Heart left ventricle (tissue), 13 donors: ENCODE data around the gene FAM83E.

ENCODE experiments used
- CTCF ChIP-seq, 12 donors: fragments of 200-600 bp; sonication (generic) in 4 of 12; IDR thresholded peaks; one replicate each; pipeline versions ENCODE4 v1.5.0 to v1.8.0; 2018 to 2022; ENCODE audit warnings: antibody characterized with exemption in 12 of 12, mild to moderate bottlenecking in 5 of 12
- POLR2A ChIP-seq, 2 donors: fragments of 450-650 bp; IDR thresholded peaks; one replicate each; pipeline ENCODE4 v1.6.1; 2017; ENCODE audit warnings: antibody characterized with exemption in 2 of 2, mild to moderate bottlenecking in 2 of 2, moderate library complexity in 2 of 2
- donor health status: ischemic (EF 13 %, LVEDD 7.1; RV severe dilation, severe dysfunction).
- donor health status: DM: no; HTN: yes; CAD: no.
- donor health status: DM: no; HTN: no; CAD: no.
- donor health status: ischemic (EF 25% LVEDD 6.9; RV normal size, moderate dysfunction).
- donor health status: ischemic (EF 25% LVEDD 5.7; RV mildly dilated, moderate dysfunction).
- donor health status: ischemic (EF 35%, LVEDD 5.7; RV mildly dilated, moderate dysfunction).
- donor health status: nonischemic (EF 11% LVEDD 7.7; RV severe dilation, severe dysfunction).
- donor health status: DM: yes; HTN: yes; CAD: no.
- donor health status: PGD.
- donor health status: ischemic (EF 29% LVEDD 5.4; RV normal size, mild dysfunction).
- donor health status: nonischemic (EF 23%, LVEDD 6.1; RV moderate dilation, normal function).

- no peak for TF ChIP-seq POLR2A (IDR thresholded peaks at IDR 0.05)
- no peak for TF ChIP-seq CTCF (IDR thresholded peaks at IDR 0.05)
These were observed 21.3 kb upstream of the FAM83E start for GRCh38 chr19:48635966-48636858.
